OCI-LY7 (cell line): Measurements from ENCODE around the gene IP6K2. TPM values are rescaled to one million over a fixed set of nuclear protein-coding genes. Genes with fewer than 3 reads are reported as not detected.
A peak's percentile ranks its signal among the peaks of the same experiment; 100 is the strongest.

Source experiments
- BruUV-seq: library from RNA; stranded (reverse); fragments of 400-500 nt; replicated peaks from 2 replicates; lab custom pipeline; 2021; lab: Mats Ljungman, UMichigan
- CTCF ChIA-PET: fragments of 300-600 bp; sonication (Branson Sonifier 250); formaldehyde crosslinking; loops from one replicate; lab custom pipeline; 2022; ENCODE audit warnings: antibody characterized with exemption; ENCODE audit not compliant: unreplicated experiment; lab: Charles Lee
- POLR2A ChIA-PET: fragments of 300-600 bp; sonication (Branson Sonifier 250); formaldehyde crosslinking; loops from one replicate; lab custom pipeline; 2022; ENCODE audit warnings: antibody characterized with exemption; lab: Charles Lee
- DNase-seq: peaks from one replicate; pipeline ENCODE4 v3.0.0-alpha.2; 2015; ENCODE audit warnings: low spot score
- H2AFZ ChIP-seq: fragments of 200-600 bp; sonication (generic), shearing (Covaris generic); 2 replicates; pipeline ENCODE4 v1.6.1; 2014; ENCODE audit warnings: mild to moderate bottlenecking, antibody characterized with exemption, low read length, moderate library complexity
- H3K27ac ChIP-seq: fragments of 200-600 bp; sonication (generic); 2 replicates; pipeline ENCODE4 v1.5.1; 2014; ENCODE audit warnings: mixed run types, low read depth, mild to moderate bottlenecking, moderate library complexity, low read length, inconsistent platforms; ENCODE audit not compliant: poor library complexity, severe bottlenecking
- H3K36me3 ChIP-seq: fragments of 200-600 bp; sonication (generic); 2 replicates; pipeline ENCODE4 v1.6.1; 2014; ENCODE audit warnings: mild to moderate bottlenecking, antibody characterized with exemption, low read length, moderate library complexity, mixed read lengths; ENCODE audit not compliant: insufficient read depth
- H3K4me1 ChIP-seq: fragments of 200-600 bp; sonication (generic); 2 replicates; pipeline ENCODE4 v1.5.1; 2014; ENCODE audit warnings: mild to moderate bottlenecking, low read length; ENCODE audit not compliant: insufficient read depth, poor library complexity, severe bottlenecking
- H3K4me2 ChIP-seq: fragments of 200-600 bp; sonication (generic); 2 replicates; pipeline ENCODE4 v1.6.1; 2014; ENCODE audit warnings: mild to moderate bottlenecking, low read length
- H3K4me3 ChIP-seq: fragments of 200-600 bp; sonication (generic); 2 replicates; pipeline ENCODE4 v1.5.1; 2014; ENCODE audit warnings: mild to moderate bottlenecking, low read depth, low read length; ENCODE audit not compliant: poor library complexity, severe bottlenecking
- H3K79me2 ChIP-seq: fragments of 200-600 bp; sonication (generic); 2 replicates; pipeline ENCODE4 v1.6.1; 2016; ENCODE audit warnings: low read depth, mild to moderate bottlenecking, low read length, moderate library complexity, mixed read lengths; ENCODE audit not compliant: insufficient read depth
- H3K9me2 ChIP-seq: fragments of 200-600 bp; sonication (generic); 2 replicates; pipeline ENCODE4 v1.6.1; 2016; ENCODE audit warnings: mild to moderate bottlenecking, low read length, mixed read lengths; ENCODE audit not compliant: insufficient read depth
- H3K9me3 ChIP-seq: fragments of 200-600 bp; sonication (generic); 2 replicates; pipeline ENCODE4 v1.6.1; 2014; ENCODE audit warnings: mild to moderate bottlenecking, mixed run types, low read length, mixed read lengths
- H4K20me1 ChIP-seq: fragments of 200-600 bp; sonication (generic); 2 replicates; pipeline ENCODE4 v1.6.1; 2014; ENCODE audit warnings: mild to moderate bottlenecking, antibody characterized with exemption, low read length, moderate library complexity, mixed read lengths; ENCODE audit not compliant: insufficient read depth
- EZH2phosphoT487 ChIP-seq: fragments of 200-600 bp; sonication (generic); IDR thresholded peaks from 2 replicates; pipeline ENCODE4 v1.6.1; 2018; ENCODE audit warnings: low read depth, borderline replicate concordance, mild to moderate bottlenecking, mixed run types, antibody characterized with exemption, low read length, moderate library complexity, mixed read lengths
- intact Hi-C: fragments of 100-400 bp; cut with micrococcal nuclease; formaldehyde crosslinking; loops from one replicate; pipeline ENCODE4 v1.10.0; 2022; ENCODE audit not compliant: unreplicated experiment
- total RNA-seq, 2 experiments: library from RNA; depleted of rRNA in 1 of 2; stranded (reverse); fragments of >200 nt in 1 of 2; shearing (Covaris generic) in 1 of 2; gene quantifications; 2 replicates each; pipeline ENCODE4 v1.2.3, GENCODE V29; 2014 to 2022
- TF ChIP-seq, protein P1 (sequence below): fragments of 200-600 bp; sonication (generic); conservative IDR thresholded peaks from 2 replicates; pipeline ENCODE4 v1.5.1; 2014; ENCODE audit warnings: mild to moderate bottlenecking, antibody characterized with exemption, low read length, moderate library complexity, mixed read lengths

IP6K2 gene
- total RNA-seq, 2 experiments from 2014 or later = 77.0 to 92.7 TPM

- Histone ChIP-seq H3K4me1 (no peaks in the 10 kb centered on the region), H3K36me3 (no peaks in the 10 kb centered on the region), H2AFZ (no peak overlapping the region), H3K27ac (no peak overlapping the region), H3K4me2 (peak overlapping the region; percentile 93), H4K20me1 (no peaks in the 10 kb centered on the region), H3K9me3 (no peaks in the 10 kb centered on the region), H3K9me2 (no peaks in the 10 kb centered on the region), H3K79me2 (no peaks in the 10 kb centered on the region), H3K4me3 (peak overlapping the region; percentile 80)
- ChIA-PET POLR2A (interaction anchor here (1.0 to 1.2 kb wide), 3 partner anchors 19 to 105 kb away, joined by 3 to 4 read pairs (median 3); partner anchors contain the start of genes IP6K2 and PFKFB4), CTCF (interaction anchor here (1.8 kb wide), 1 partner anchor 27 kb away, joined by 10 read pairs; the partner anchor contains the start of gene SLC26A6)
- no peak for DNase-seq
- TF ChIP-seq, protein P1, sequence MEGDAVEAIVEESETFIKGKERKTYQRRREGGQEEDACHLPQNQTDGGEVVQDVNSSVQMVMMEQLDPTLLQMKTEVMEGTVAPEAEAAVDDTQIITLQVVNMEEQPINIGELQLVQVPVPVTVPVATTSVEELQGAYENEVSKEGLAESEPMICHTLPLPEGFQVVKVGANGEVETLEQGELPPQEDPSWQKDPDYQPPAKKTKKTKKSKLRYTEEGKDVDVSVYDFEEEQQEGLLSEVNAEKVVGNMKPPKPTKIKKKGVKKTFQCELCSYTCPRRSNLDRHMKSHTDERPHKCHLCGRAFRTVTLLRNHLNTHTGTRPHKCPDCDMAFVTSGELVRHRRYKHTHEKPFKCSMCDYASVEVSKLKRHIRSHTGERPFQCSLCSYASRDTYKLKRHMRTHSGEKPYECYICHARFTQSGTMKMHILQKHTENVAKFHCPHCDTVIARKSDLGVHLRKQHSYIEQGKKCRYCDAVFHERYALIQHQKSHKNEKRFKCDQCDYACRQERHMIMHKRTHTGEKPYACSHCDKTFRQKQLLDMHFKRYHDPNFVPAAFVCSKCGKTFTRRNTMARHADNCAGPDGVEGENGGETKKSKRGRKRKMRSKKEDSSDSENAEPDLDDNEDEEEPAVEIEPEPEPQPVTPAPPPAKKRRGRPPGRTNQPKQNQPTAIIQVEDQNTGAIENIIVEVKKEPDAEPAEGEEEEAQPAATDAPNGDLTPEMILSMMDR = no peak
- no peak for TF ChIP-seq EZH2phosphoT487
- intact Hi-C loops = loop anchor here (2.0 to 5.0 kb wide), 3 partner anchors 23 to 100 kb away; partner anchors contain the start of genes NCKIPSD, UCN2 and UQCRC1
- no TSS peak for BruUV-seq
Measured at GRCh38 chr3:48662145-48662752, 54.8 kb downstream of the IP6K2 start.

DNA sequence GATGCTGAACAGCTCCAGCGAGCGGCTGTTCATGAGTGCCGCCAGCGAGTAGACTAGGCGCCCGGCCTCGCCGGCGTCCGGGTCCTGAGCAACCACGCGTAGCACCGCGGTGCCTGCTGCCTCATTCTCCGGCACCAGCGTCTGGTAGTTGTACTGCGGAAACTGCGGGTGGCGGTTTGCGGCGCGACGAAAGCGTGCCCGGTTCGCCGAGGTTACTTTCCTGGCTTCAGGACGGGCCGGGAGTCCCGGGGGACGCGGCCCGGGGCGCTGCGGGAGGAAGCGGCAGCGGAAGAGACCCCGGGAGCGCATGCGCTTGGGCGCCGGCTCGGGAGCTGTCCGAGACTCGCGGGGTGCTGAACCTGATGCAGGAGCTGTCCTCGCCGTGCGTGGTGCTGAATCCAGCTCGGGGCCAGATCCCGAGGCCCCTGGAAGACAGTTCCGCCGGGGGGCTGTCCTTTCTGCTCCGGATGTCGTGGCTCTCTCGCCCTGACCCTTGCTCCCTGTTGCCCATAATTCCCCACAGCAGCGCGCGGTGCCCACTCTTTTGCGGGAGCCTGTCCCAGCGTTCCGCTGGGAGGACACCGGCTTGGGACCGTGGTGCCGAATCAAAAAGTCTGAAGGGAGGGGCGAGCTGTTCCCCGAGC is 55.4 kb downstream of the IP6K2 start:
- no TSS peak for BruUV-seq
- Histone ChIP-seq H4K20me1 (no peaks in the 10 kb centered on the region), H3K79me2 (no peaks in the 10 kb centered on the region), H3K9me3 (no peaks in the 10 kb centered on the region), H3K27ac (no peak overlapping the region), H3K36me3 (no peaks in the 10 kb centered on the region), H3K4me3 (peak overlapping the region; percentile 65), H3K9me2 (no peaks in the 10 kb centered on the region), H3K4me1 (peaks cover under 1% of the 10 kb centered on the region), H2AFZ (no peak overlapping the region), H3K4me2 (peak overlapping the region; percentile 93)
- ChIA-PET POLR2A (no interaction called here), CTCF (no interaction called here)
- TF ChIP-seq, protein P1 = no peak
- TF ChIP-seq EZH2phosphoT487 = no peak
- DNase-seq = peak; percentile 78
- intact Hi-C loops = loop anchor here (2.0 to 5.0 kb wide), 3 partner anchors 23 to 99 kb away; partner anchors contain the start of genes NCKIPSD, UCN2 and UQCRC1
